Stimulated activated effector memory CD8-positive, alpha-beta T cell treated with anti-CD3 and anti-CD28 coated beads, Interleukin-12 subunit alpha, Interleukin-12 subunit beta, amount 100 ng/mL, for 72 hours (primary cell): ENCODE data around the gene ASAP3.

Experiments
- ATAC-seq: fragments of 150-1000 bp; cut with Tn5 transposase; 2 replicates; pipeline ENCODE4 v1.10.0; 2021
- DNase-seq, 2 donors: peaks; one replicate each; pipeline ENCODE4 v3.0.0; 2021 to 2022; ENCODE audit warnings: low spot score in 2 of 2
- H3K27ac Mint-ChIP-seq: one replicate; pipeline ENCODE4 v1.8.0; 2022; ENCODE audit warnings: mild to moderate bottlenecking, mixed read lengths
- H3K36me3 Mint-ChIP-seq: one replicate; pipeline ENCODE4 v1.8.0; 2022; ENCODE audit warnings: mild to moderate bottlenecking, mixed read lengths
- H3K4me1 Mint-ChIP-seq: one replicate; pipeline ENCODE4 v1.8.0; 2022; ENCODE audit warnings: mixed read lengths
- H3K4me3 Mint-ChIP-seq: one replicate; pipeline ENCODE4 v1.8.0; 2022; ENCODE audit warnings: mild to moderate bottlenecking, mixed read lengths
- H3K9me3 Mint-ChIP-seq: one replicate; pipeline ENCODE4 v1.8.0; 2022; ENCODE audit warnings: mixed read lengths

The ASAP3 gene

GRCh38 chr1:23483321-23484252, at the start of gene ASAP3:
ASAP3 (minus strand) TSS chr1:23484179; CDS start chr1:23484133, 46 bp downstream.
- no peak within 1 kb of the TSS for H3K27ac Mint-ChIP-seq
- DNase-seq, result no peak
- H3K4me1 Mint-ChIP-seq, result peaks cover 22% of the 10 kb centered on the region
- H3K9me3 Mint-ChIP-seq, result no peaks in the 10 kb centered on the region
- no peaks in the 10 kb centered on the region for H3K36me3 Mint-ChIP-seq
- peak within 1 kb of the TSS; percentile 75 for H3K4me3 Mint-ChIP-seq
- ATAC-seq, result peak; percentile 65

GRCh38 chr1:23533246-23534023, 49.5 kb upstream of the ASAP3 start:
- peak overlapping the region; percentile 27 for H3K27ac Mint-ChIP-seq
- ATAC-seq (peak; percentile 77), DNase-seq (peak in 1 of 2 donors; percentile 64)
- H3K9me3 Mint-ChIP-seq, result no peaks in the 10 kb centered on the region
- peaks cover 45% of the 10 kb centered on the region for H3K4me1 Mint-ChIP-seq
- peak overlapping the region; percentile 83 for H3K4me3 Mint-ChIP-seq
- peaks cover 15% of the 10 kb centered on the region for H3K36me3 Mint-ChIP-seq

GRCh38 chr1:23531562-23532094, 47.6 kb upstream of the ASAP3 start:
- ATAC-seq (no peak), DNase-seq (no peak)
- Mint-ChIP-seq H3K27ac (peak overlapping the region; percentile 92), H3K9me3 (no peaks in the 10 kb centered on the region), H3K4me1 (peaks cover 63% of the 10 kb centered on the region), H3K36me3 (peaks cover 21% of the 10 kb centered on the region), H3K4me3 (peak overlapping the region; percentile 83)

GRCh38 chr1:23530747-23531561, 47.0 kb upstream of the ASAP3 start, which contains the start of gene E2F2:
E2F2 (minus strand) TSS chr1:23531233; CDS start chr1:23530793, 440 bp downstream.
- Mint-ChIP-seq H3K27ac (peak within 1 kb of the TSS; percentile 92), H3K36me3 (peaks cover 27% of the 10 kb centered on the region), H3K4me3 (peak within 1 kb of the TSS; percentile 83), H3K9me3 (no peaks in the 10 kb centered on the region), H3K4me1 (peaks cover 70% of the 10 kb centered on the region)
- DNase-seq (peak; percentile 54 to 80), ATAC-seq (peak; percentile 77)

- ATAC-seq, result no peak
- Mint-ChIP-seq H3K4me1 (peaks cover 78% of the 10 kb centered on the region), H3K4me3 (peak overlapping the region; percentile 83), H3K27ac (peak overlapping the region; percentile 69), H3K36me3 (peaks cover 34% of the 10 kb centered on the region), H3K9me3 (no peaks in the 10 kb centered on the region)
- peak in 1 of 2 donors; percentile 53 for DNase-seq
These were observed 46.2 kb upstream of the ASAP3 start for GRCh38 chr1:23530087-23530746.

- Mint-ChIP-seq H3K4me3 (peak overlapping the region; percentile 83), H3K4me1 (peaks cover 86% of the 10 kb centered on the region), H3K27ac (peak overlapping the region; percentile 69), H3K36me3 (peaks cover 34% of the 10 kb centered on the region), H3K9me3 (no peaks in the 10 kb centered on the region)
- ATAC-seq, result no peak
- DNase-seq, result no peak
These were observed 45.4 kb upstream of the ASAP3 start for GRCh38 chr1:23529146-23530086.

- Mint-ChIP-seq H3K4me1 (peaks cover 88% of the 10 kb centered on the region), H3K4me3 (peak overlapping the region; percentile 83), H3K27ac (peak overlapping the region; percentile 69), H3K36me3 (peaks cover 40% of the 10 kb centered on the region), H3K9me3 (no peaks in the 10 kb centered on the region)
- peak; percentile 59 to 87 for DNase-seq
- ATAC-seq, result peak; percentile 83
These were observed 44.4 kb upstream of the ASAP3 start for GRCh38 chr1:23528250-23528978.

- Mint-ChIP-seq H3K4me3 (peak overlapping the region; percentile 83), H3K9me3 (no peaks in the 10 kb centered on the region), H3K4me1 (peaks cover 83% of the 10 kb centered on the region), H3K27ac (peak overlapping the region; percentile 69), H3K36me3 (peaks cover 43% of the 10 kb centered on the region)
- peak; percentile 9 for ATAC-seq
- DNase-seq, result no peak
These were observed 43.9 kb upstream of the ASAP3 start for GRCh38 chr1:23527900-23528249.

- Mint-ChIP-seq H3K27ac (no peak overlapping the region), H3K4me1 (peaks cover 85% of the 10 kb centered on the region), H3K4me3 (peak overlapping the region; percentile 83), H3K36me3 (peaks cover 48% of the 10 kb centered on the region), H3K9me3 (no peaks in the 10 kb centered on the region)
- DNase-seq (no peak), ATAC-seq (no peak)
These were observed 43.4 kb upstream of the ASAP3 start for GRCh38 chr1:23527366-23527765.

GRCh38 chr1:23526329-23527041, 42.5 kb upstream of the ASAP3 start:
- H3K4me3 Mint-ChIP-seq, result peak overlapping the region; percentile 58
- H3K4me1 Mint-ChIP-seq, result peaks cover 91% of the 10 kb centered on the region
- peaks cover 57% of the 10 kb centered on the region for H3K36me3 Mint-ChIP-seq
- DNase-seq, result no peak
- no peaks in the 10 kb centered on the region for H3K9me3 Mint-ChIP-seq
- H3K27ac Mint-ChIP-seq, result peak overlapping the region; percentile 95
- ATAC-seq, result no peak

- DNase-seq (no peak), ATAC-seq (no peak)
- Mint-ChIP-seq H3K4me1 (peaks cover 84% of the 10 kb centered on the region), H3K27ac (peak overlapping the region; percentile 95), H3K9me3 (no peaks in the 10 kb centered on the region), H3K36me3 (peaks cover 58% of the 10 kb centered on the region), H3K4me3 (peak overlapping the region; percentile 58)
These were observed 41.7 kb upstream of the ASAP3 start for GRCh38 chr1:23525558-23526250.
